ENCODE data around the gene FAM53A.
"Not testable (repeated sequence)": the region's sequence is repeated elsewhere in the genome, so short reads cannot be mapped to it uniquely, and the experiment has no call there.

Gene FAM53A

GRCh38 chr4:1675802-1676137 is 8.3 kb downstream of the FAM53A start:
- H3K27ac ChIP-seq = no peak overlapping the region
- TF ChIP-seq ZFX (IDR thresholded peaks at IDR 0.05; ENCODE audit: borderline replicate concordance) (no peak), CTCF (IDR thresholded peaks at IDR 0.05) (no peak)

- no peak overlapping the region for H3K27ac ChIP-seq
- TF ChIP-seq CTCF (IDR thresholded peaks at IDR 0.05) (no peak), ZFX (IDR thresholded peaks at IDR 0.05; ENCODE audit: borderline replicate concordance) (no peak)
Measured at GRCh38 chr4:1675136-1675801, 8.8 kb downstream of the FAM53A start.

GRCh38 chr4:1674682-1675081 is 9.4 kb downstream of the FAM53A start:
- TF ChIP-seq CTCF (IDR thresholded peaks at IDR 0.05) (no peak), ZFX (IDR thresholded peaks at IDR 0.05; ENCODE audit: borderline replicate concordance) (no peak)
- H3K27ac ChIP-seq = no peak overlapping the region

- TF ChIP-seq CTCF (IDR thresholded peaks at IDR 0.05) (no peak), ZFX (IDR thresholded peaks at IDR 0.05; ENCODE audit: borderline replicate concordance) (no peak)
Measured at GRCh38 chr4:1673671-1674070, 10.4 kb downstream of the FAM53A start.

GRCh38 chr4:1671011-1671410 is 13.1 kb downstream of the FAM53A start:
- not testable (repeated sequence) for H3K27ac ChIP-seq

More at GRCh38 chr4:1673671-1674070, 10.4 kb downstream of the FAM53A start:
- no peak overlapping the region for H3K27ac ChIP-seq

GRCh38 chr4:1670279-1670678 is 13.8 kb downstream of the FAM53A start:
- TF ChIP-seq CTCF (IDR thresholded peaks at IDR 0.05) (no peak), ZFX (IDR thresholded peaks at IDR 0.05; ENCODE audit: borderline replicate concordance) (no peak)
- H3K27ac ChIP-seq = no peak overlapping the region

- TF ChIP-seq ZFX (IDR thresholded peaks at IDR 0.05; ENCODE audit: borderline replicate concordance) = no peak
- no peak for TF ChIP-seq CTCF (IDR thresholded peaks at IDR 0.05)
- H3K27ac ChIP-seq = no peak overlapping the region
Measured at GRCh38 chr4:1669850-1670249, 14.3 kb downstream of the FAM53A start.

GRCh38 chr4:1669270-1669669 is 14.8 kb downstream of the FAM53A start:
- TF ChIP-seq ZFX (IDR thresholded peaks at IDR 0.05; ENCODE audit: borderline replicate concordance) (no peak), CTCF (IDR thresholded peaks at IDR 0.05) (no peak)

More at GRCh38 chr4:1669270-1669669, 14.8 kb downstream of the FAM53A start:
- no peak overlapping the region for H3K27ac ChIP-seq
